IMR-90 (cell line): ENCODE data around the gene ACTN1. TPM values are rescaled to one million over a fixed set of nuclear protein-coding genes. Genes with fewer than 3 reads are reported as not detected.

Experiments
- ATAC-seq: fragments of 200-7000 bp; cut with Tn5 transposase; 2 replicates; pipeline ENCODE4 v1.9.1; 2020; ENCODE audit warnings: low read depth, mild to moderate bottlenecking, moderate library complexity
- BruUV-seq: library from RNA; stranded (reverse); fragments of 400-500 nt; replicated peaks from 2 replicates; lab custom pipeline; 2021; lab: Mats Ljungman, UMichigan
- CTCF ChIA-PET: fragments of 300-600 bp; formaldehyde crosslinking; extraction: SDS; loops from one replicate; lab custom pipeline; 2021; ENCODE audit warnings: antibody characterized with exemption; lab: Yijun Ruan, JAX
- POLR2A ChIA-PET: fragments of 300-600 bp; sonication (Branson Sonifier 250); formaldehyde crosslinking; loops from one replicate; lab custom pipeline; 2022; ENCODE audit warnings: antibody characterized with exemption; ENCODE audit not compliant: unreplicated experiment; lab: Charles Lee
- DNase-seq: peaks from one replicate; pipeline ENCODE4 v3.0.0; 2013
- H2AFZ ChIP-seq: replicated peaks from 2 replicates; pipeline ENCODE3; 2013; ENCODE audit warnings: low read length, mild to moderate bottlenecking; ENCODE audit not compliant: poor library complexity
- H2AK5ac ChIP-seq: 2 replicates; pipeline ENCODE4 v1.6.1; 2013; ENCODE audit warnings: low read depth, low read length, inconsistent platforms
- H2AK9ac ChIP-seq: replicated peaks from 2 replicates; pipeline ENCODE3; 2013; ENCODE audit warnings: mild to moderate bottlenecking, low read depth, low read length, moderate library complexity; ENCODE audit not compliant: poor library complexity
- H2BK120ac ChIP-seq: 2 replicates; pipeline ENCODE4 v1.6.1; 2013; ENCODE audit warnings: low read depth, low read length, inconsistent platforms
- H2BK15ac ChIP-seq: 3 replicates; pipeline ENCODE4 v1.6.1; 2013; ENCODE audit warnings: low read depth, low read length, inconsistent platforms
- H2BK20ac ChIP-seq: 2 replicates; pipeline ENCODE4 v1.6.1; 2013; ENCODE audit warnings: low read depth, mild to moderate bottlenecking, inconsistent platforms, low read length, moderate library complexity
- H2BK5ac ChIP-seq: 2 replicates; pipeline ENCODE4 v1.6.1; 2013; ENCODE audit warnings: mild to moderate bottlenecking, low read depth, low read length, inconsistent platforms; ENCODE audit not compliant: poor library complexity, severe bottlenecking
- H3K14ac ChIP-seq: replicated peaks from 2 replicates; pipeline ENCODE4 v1.6.1; 2013; ENCODE audit warnings: low read depth, low read length, inconsistent platforms
- H3K18ac ChIP-seq: 2 replicates; pipeline ENCODE4 v1.6.1; 2013; ENCODE audit warnings: low read depth, low read length, control low read depth
- H3K23ac ChIP-seq: 2 replicates; pipeline ENCODE4 v1.6.1; 2013; ENCODE audit warnings: low read depth, low read length, inconsistent platforms
- H3K27ac ChIP-seq: 2 replicates; pipeline ENCODE4 v1.5.1; 2013; ENCODE audit warnings: mild to moderate bottlenecking, control low read depth, low read length; ENCODE audit not compliant: insufficient read depth
- H3K27me3 ChIP-seq: 2 replicates; pipeline ENCODE4 v1.6.1; 2013; ENCODE audit warnings: low read length; ENCODE audit not compliant: control insufficient read depth, insufficient read depth
- H3K36me3 ChIP-seq: 2 replicates; pipeline ENCODE4 v1.6.1; 2013; ENCODE audit warnings: low read length, mixed read lengths; ENCODE audit not compliant: control insufficient read depth, insufficient read depth
- H3K4ac ChIP-seq: 2 replicates; pipeline ENCODE4 v1.6.1; 2013; ENCODE audit warnings: low read depth, low read length, inconsistent platforms
- H3K4me1 ChIP-seq: 2 replicates; pipeline ENCODE4 v1.6.1; 2013; ENCODE audit warnings: low read length, mixed read lengths; ENCODE audit not compliant: control insufficient read depth, insufficient read depth
- H3K4me2 ChIP-seq: 2 replicates; pipeline ENCODE4 v1.6.1; 2013; ENCODE audit warnings: low read depth, mild to moderate bottlenecking, control low read depth, low read length, moderate library complexity
- H3K4me3 ChIP-seq: 2 replicates; pipeline ENCODE4 v1.5.1; 2013; ENCODE audit warnings: low read depth, mild to moderate bottlenecking, control low read depth, low read length, moderate library complexity; ENCODE audit not compliant: insufficient read depth
- H3K56ac ChIP-seq: 2 replicates; pipeline ENCODE4 v1.6.1; 2013; ENCODE audit warnings: low read length, inconsistent platforms; ENCODE audit not compliant: insufficient read depth; ENCODE audit errors: extremely low read depth
- H3K79me1 ChIP-seq, 2 experiments: 2 replicates each; pipeline ENCODE4 v1.6.1; 2013; ENCODE audit warnings: low read length in 2 of 2, inconsistent platforms in 1 of 2, low read depth in 1 of 2
- H3K9ac ChIP-seq: 2 replicates; pipeline ENCODE4 v1.6.1; 2013; ENCODE audit warnings: low read depth, low read length, control low read depth
- H3K9me1 ChIP-seq: 2 replicates; pipeline ENCODE4 v1.6.1; 2013; ENCODE audit warnings: low read length, inconsistent platforms; ENCODE audit not compliant: insufficient read depth
- H3K9me3 ChIP-seq: 2 replicates; pipeline ENCODE4 v1.6.1; 2013; ENCODE audit warnings: low read length; ENCODE audit not compliant: control insufficient read depth, insufficient read depth
- H4K20me1 ChIP-seq: 2 replicates; pipeline ENCODE4 v1.6.1; 2013; ENCODE audit warnings: low read length, inconsistent platforms; ENCODE audit not compliant: insufficient read depth
- H4K5ac ChIP-seq: 2 replicates; pipeline ENCODE4 v1.6.1; 2013; ENCODE audit warnings: mild to moderate bottlenecking, low read depth, low read length, control low read depth
- H4K8ac ChIP-seq, 2 experiments: 2 replicates each; pipeline ENCODE4 v1.6.1; 2013; ENCODE audit warnings: low read depth in 2 of 2, low read length in 2 of 2, control low read depth in 1 of 2, inconsistent platforms in 1 of 2
- H4K91ac ChIP-seq: 2 replicates; pipeline ENCODE4 v1.6.1; 2013; ENCODE audit warnings: low read depth, low read length, inconsistent platforms; ENCODE audit not compliant: insufficient read depth
- BHLHE40 ChIP-seq: fragments of 150-350 bp; IDR thresholded peaks from 2 replicates; pipeline ENCODE4 v1.6.1; 2016; ENCODE audit warnings: mild to moderate bottlenecking, low read depth, low read length
- CEBPB ChIP-seq: IDR thresholded peaks from 2 replicates; pipeline ENCODE4 v1.6.1; 2012; ENCODE audit warnings: low read depth, low read length, improper control_type of control experiment
- CHD1 ChIP-seq: IDR thresholded peaks from 2 replicates; pipeline ENCODE4 v1.6.1; 2012; ENCODE audit warnings: low read depth, low read length, improper control_type of control experiment
- CTCF ChIP-seq: conservative IDR thresholded peaks from 2 replicates; pipeline ENCODE4 v1.5.1; 2012; ENCODE audit warnings: mild to moderate bottlenecking, low read depth, low read length, improper control_type of control experiment
- ELK1 ChIP-seq: fragments of 150-350 bp; IDR thresholded peaks from 2 replicates; pipeline ENCODE4 v1.6.1; 2016; ENCODE audit warnings: low read depth, mild to moderate bottlenecking, low read length, moderate library complexity, borderline replicate concordance
- FOS ChIP-seq: fragments of 150-350 bp; IDR thresholded peaks from 2 replicates; pipeline ENCODE4 v1.6.1; 2016; ENCODE audit warnings: low read depth, low read length
- MAFK ChIP-seq: IDR thresholded peaks from 2 replicates; pipeline ENCODE4 v1.6.1; 2012; ENCODE audit warnings: low read depth, low read length, improper control_type of control experiment
- MAZ ChIP-seq: IDR thresholded peaks from 2 replicates; pipeline ENCODE4 v1.6.1; 2012; ENCODE audit warnings: low read depth, mild to moderate bottlenecking, low read length, improper control_type of control experiment, moderate library complexity, borderline replicate concordance
- MXI1 ChIP-seq: IDR thresholded peaks from 2 replicates; pipeline ENCODE4 v1.6.1; 2012; ENCODE audit warnings: low read depth, mild to moderate bottlenecking, low read length, moderate library complexity, borderline replicate concordance
- NFE2L2 ChIP-seq: fragments of 150-350 bp; IDR thresholded peaks from 2 replicates; pipeline ENCODE4 v1.6.1; 2016; ENCODE audit warnings: low read depth, mild to moderate bottlenecking, low read length
- POLR2A ChIP-seq: IDR thresholded peaks from 2 replicates; pipeline ENCODE4 v1.6.1; 2012; ENCODE audit warnings: mild to moderate bottlenecking, low read depth, low read length
- RAD21 ChIP-seq: IDR thresholded peaks from 2 replicates; pipeline ENCODE4 v1.6.1; 2012; ENCODE audit warnings: low read length, improper control_type of control experiment
- RCOR1 ChIP-seq: IDR thresholded peaks from 2 replicates; pipeline ENCODE4 v1.6.1; 2012; ENCODE audit warnings: mild to moderate bottlenecking, low read length, improper control_type of control experiment; ENCODE audit not compliant: insufficient replicate concordance
- RFX5 ChIP-seq: IDR thresholded peaks from 2 replicates; pipeline ENCODE4 v1.8.0; 2012; ENCODE audit warnings: low read depth, mild to moderate bottlenecking, low read length, moderate library complexity
- SMC3 ChIP-seq: fragments of 150-350 bp; IDR thresholded peaks from 2 replicates; pipeline ENCODE4 v1.6.1; 2016; ENCODE audit warnings: low read depth, mild to moderate bottlenecking, antibody characterized with exemption, low read length, moderate library complexity
- USF2 ChIP-seq: fragments of 150-350 bp; IDR thresholded peaks from 2 replicates; pipeline ENCODE4 v1.6.1; 2017; ENCODE audit warnings: mild to moderate bottlenecking, antibody characterized with exemption, low read length, low read depth
- WGBS, 2 experiments: methylation state at CpG; one replicate each; pipeline versions ENCODE4 v1.1.5 to v1.1.7; 2013; ENCODE audit warnings: missing lambda C conversion rate in 2 of 2; ENCODE audit not compliant: insufficient read length in 1 of 2; ENCODE audit errors: extremely low coverage in 2 of 2; 5-methylcytosine and 5-hydroxymethylcytosine counted together
- dilution Hi-C: fragments of 300-500 bp; cut with HindIII; formaldehyde crosslinking; loops from one replicate; pipeline ENCODE4 v1.14.3; 2018; ENCODE audit warnings: low sequenced_read_pairs; ENCODE audit not compliant: unreplicated experiment
- in situ Hi-C: fragments of 300-500 bp; cut with MboI; formaldehyde crosslinking; loops from 3 replicates; pipeline ENCODE4 v1.14.3; 2019; ENCODE audit warnings: low sequenced_read_pairs, inconsistent platforms, mixed read lengths
- intact Hi-C: fragments of 100-400 bp; cut with micrococcal nuclease; formaldehyde crosslinking; loops from 2 replicates; pipeline ENCODE4 v1.10.0; 2022
- polyA plus RNA-seq, 3 experiments: library from polyadenylated mRNA; depleted of rRNA; stranded (reverse); fragments of >200 nt; gene quantifications; 2 replicates each; pipeline ENCODE4 v1.2.3, GENCODE V29; 2012; ENCODE audit warnings: low replicate concordance in 1 of 3
- total RNA-seq: library from RNA; depleted of rRNA; stranded (reverse); fragments of >200 nt; gene quantifications from 2 replicates; pipeline ENCODE4 v1.2.3, GENCODE V29; 2012

ACTN1 gene
- total and polyA plus RNA-seq, 2 of the 4 experiments (the other 2 are of a cell fraction): 684 to 766 TPM

GRCh38 chr14:68894123-68894522, 85.0 kb downstream of the ACTN1 start:
- H3K14ac ChIP-seq: no peak overlapping the region
- H3K9ac ChIP-seq: no peak overlapping the region
- TF ChIP-seq MAZ (no peak), RFX5 (no peak), CTCF (no peak), FOS (no peak), BHLHE40 (no peak), RAD21 (no peak), MXI1 (no peak), NFE2L2 (no peak), CEBPB (no peak), MAFK (no peak), SMC3 (no peak), RCOR1 (no peak), ELK1 (no peak), CHD1 (no peak), USF2 (no peak), POLR2A (no peak)
- H2BK120ac ChIP-seq: no peak overlapping the region
- peak overlapping the region in 1 of 2 experiments; percentile 22; a peak in 1 of 4 replicates for H4K8ac ChIP-seq
- H2BK5ac ChIP-seq: peak overlapping the region; percentile 18
- no peak overlapping the region for H2AFZ ChIP-seq
- H4K5ac ChIP-seq: no peak overlapping the region
- dilution Hi-C loops (no loop called here), intact Hi-C loops (no loop called here), in situ Hi-C loops (no loop called here)
- H3K27ac ChIP-seq: no peak overlapping the region
- H2AK9ac ChIP-seq: peak overlapping the region; percentile 68
- H4K91ac ChIP-seq: no peak overlapping the region
- DNase-seq: peak; percentile 31
- H3K4ac ChIP-seq: 0 out of 2 replicates have a peak overlapping the region, but pooled peaks have one; percentile 2
- CTCF ChIA-PET: interaction anchor here (1.0 kb wide), 1 partner anchor 28 kb away, joined by 3 read pairs; no protein-coding TSS in a partner anchor
- H3K18ac ChIP-seq: no peak overlapping the region
- WGBS, 2 experiments: no CpG with 5 or more reads among the region's 6 CpGs
- H3K9me1 ChIP-seq: peaks cover 40% of the 10 kb centered on the region
- H3K36me3 ChIP-seq: peaks cover 90% of the 10 kb centered on the region
- H3K23ac ChIP-seq: peak overlapping the region; percentile 58
- H3K9me3 ChIP-seq: no peaks in the 10 kb centered on the region
- peaks cover 92% of the 10 kb centered on the region for H4K20me1 ChIP-seq
- H3K4me2 ChIP-seq: no peak overlapping the region
- H2BK15ac ChIP-seq: no peak overlapping the region
- POLR2A ChIA-PET: no interaction called here
- no peak for ATAC-seq
- no TSS peak for BruUV-seq
- H3K79me1 ChIP-seq: peaks cover 54 to 97% of the 10 kb centered on the region in 2 experiments
- peaks cover 12% of the 10 kb centered on the region; the same call in 1 of the 2 replicates for H3K4me1 ChIP-seq
- no peak overlapping the region for H2BK20ac ChIP-seq
- no peak overlapping the region for H3K4me3 ChIP-seq
- H3K56ac ChIP-seq: no peak overlapping the region
- H3K27me3 ChIP-seq: no peaks in the 10 kb centered on the region
- no peak overlapping the region for H2AK5ac ChIP-seq
